HepG2 (cell line): ENCODE data around the gene ABCC1. TPM values are rescaled to one million over a fixed set of nuclear protein-coding genes. Genes with fewer than 3 reads are reported as not detected.

ENCODE experiments used
- CEBPG ChIP-seq: IDR thresholded peaks from 2 replicates; pipeline ENCODE4 v1.6.1; 2016
- EED ChIP-seq: sonication (generic); formaldehyde crosslinking; IDR thresholded peaks from 2 replicates; pipeline ENCODE4 v1.5.0; 2020; ENCODE audit warnings: mild to moderate bottlenecking, missing genetic modification reagents
- FOXO4 ChIP-seq: sonication (generic); formaldehyde crosslinking; conservative IDR thresholded peaks from 2 replicates; pipeline ENCODE4 v1.8.1; 2023; ENCODE audit warnings: missing genetic modification reagents
- RAD21 ChIP-seq: fragments of 450-650 bp; formaldehyde crosslinking; IDR thresholded peaks from 2 replicates; pipeline ENCODE4 v1.5.0; 2020; ENCODE audit warnings: mild to moderate bottlenecking
- RFX1 ChIP-seq: fragments of 450-650 bp; IDR thresholded peaks from 2 replicates; pipeline ENCODE4 v1.6.1; 2017
- TFE3 ChIP-seq: IDR thresholded peaks from 2 replicates; pipeline ENCODE4 v1.6.1; 2016
- ZMAT5 ChIP-seq: sonication (generic); formaldehyde crosslinking; IDR thresholded peaks from 2 replicates; pipeline ENCODE4 v1.5.0; 2020; ENCODE audit warnings: mild to moderate bottlenecking, low read depth, missing genetic modification reagents, borderline replicate concordance
- ZNF318 ChIP-seq: sonication (generic); formaldehyde crosslinking; IDR thresholded peaks from 2 replicates; pipeline ENCODE4 v1.4.0; 2020; ENCODE audit warnings: mild to moderate bottlenecking, missing genetic modification reagents
- ZNF333 ChIP-seq: sonication (generic); formaldehyde crosslinking; IDR thresholded peaks from 2 replicates; pipeline ENCODE4 v1.4.0; 2020; ENCODE audit warnings: mild to moderate bottlenecking, missing genetic modification reagents, borderline replicate concordance
- ZNF629 ChIP-seq: sonication (generic); formaldehyde crosslinking; conservative IDR thresholded peaks from 2 replicates; pipeline ENCODE4 v1.5.0; 2020; ENCODE audit warnings: missing genetic modification reagents
- ZNF761 ChIP-seq: sonication (generic); formaldehyde crosslinking; conservative IDR thresholded peaks from 2 replicates; pipeline ENCODE4 v1.4.0; 2020; ENCODE audit warnings: mild to moderate bottlenecking, missing genetic modification reagents
- polyA plus RNA-seq, 8 experiments: library from polyadenylated mRNA; depleted of rRNA in 3 of 8; stranded (reverse) in 7 of 8; unstranded in 1 of 8; fragments of >200 nt; fragmentation: Illumina TruSeq in 4 of 8; extraction: Trizol in 4 of 8; gene quantifications; 2 replicates each; pipeline versions ENCODE4 v1.2.1 to v1.2.3, GENCODE V29; 2011 to 2016; ENCODE audit warnings: low read depth in 4 of 8, missing spikeins in 1 of 8, mixed read lengths in 1 of 8; ENCODE audit not compliant: insufficient read depth in 1 of 8
- total RNA-seq, 5 experiments: library from RNA; depleted of rRNA; stranded (reverse); fragments of >200 nt; fragmentation: Illumina TruSeq; extraction: Trizol; gene quantifications; 2 replicates each; pipeline ENCODE4 v1.2.3, GENCODE V29; 2016; ENCODE audit warnings: low read depth in 1 of 5

Gene ABCC1
- total and polyA plus RNA-seq, 2 of the 13 experiments (the other 11 are each of a cell fraction or from before 2014, with no cell fraction given): 13.0 to 30.6 TPM

GRCh38 chr16:16154281-16154951, 205.0 kb downstream of the ABCC1 start (continued):
- TF ChIP-seq ZNF318 (CRISPR knock-in tag) (no peak), ZNF333 (CRISPR knock-in tag) (no peak), RFX1 (no peak), ZNF761 (CRISPR knock-in tag) (no peak), ZNF629 (CRISPR knock-in tag) (no peak), EED (CRISPR knock-in tag) (no peak), CEBPG (CRISPR knock-in tag) (no peak), ZMAT5 (CRISPR knock-in tag) (no peak), FOXO4 (CRISPR knock-in tag) (no peak), TFE3 (CRISPR knock-in tag) (no peak), RAD21 (CRISPR knock-in tag) (no peak)
